HG02884 (cell line): Measurements from ENCODE around the gene ZNF14.
"Not testable (repeated sequence)": the region's sequence is repeated elsewhere in the genome, so short reads cannot be mapped to it uniquely, and the experiment has no call there.

ENCODE experiments used
- ATAC-seq: cut with Tn5 transposase; IDR thresholded peaks from one replicate; pipeline ENCODE4 v1.9.1; 2021; ENCODE audit warnings: mild to moderate bottlenecking, moderate library complexity; ENCODE audit not compliant: unreplicated experiment

The ZNF14 gene

DNA sequence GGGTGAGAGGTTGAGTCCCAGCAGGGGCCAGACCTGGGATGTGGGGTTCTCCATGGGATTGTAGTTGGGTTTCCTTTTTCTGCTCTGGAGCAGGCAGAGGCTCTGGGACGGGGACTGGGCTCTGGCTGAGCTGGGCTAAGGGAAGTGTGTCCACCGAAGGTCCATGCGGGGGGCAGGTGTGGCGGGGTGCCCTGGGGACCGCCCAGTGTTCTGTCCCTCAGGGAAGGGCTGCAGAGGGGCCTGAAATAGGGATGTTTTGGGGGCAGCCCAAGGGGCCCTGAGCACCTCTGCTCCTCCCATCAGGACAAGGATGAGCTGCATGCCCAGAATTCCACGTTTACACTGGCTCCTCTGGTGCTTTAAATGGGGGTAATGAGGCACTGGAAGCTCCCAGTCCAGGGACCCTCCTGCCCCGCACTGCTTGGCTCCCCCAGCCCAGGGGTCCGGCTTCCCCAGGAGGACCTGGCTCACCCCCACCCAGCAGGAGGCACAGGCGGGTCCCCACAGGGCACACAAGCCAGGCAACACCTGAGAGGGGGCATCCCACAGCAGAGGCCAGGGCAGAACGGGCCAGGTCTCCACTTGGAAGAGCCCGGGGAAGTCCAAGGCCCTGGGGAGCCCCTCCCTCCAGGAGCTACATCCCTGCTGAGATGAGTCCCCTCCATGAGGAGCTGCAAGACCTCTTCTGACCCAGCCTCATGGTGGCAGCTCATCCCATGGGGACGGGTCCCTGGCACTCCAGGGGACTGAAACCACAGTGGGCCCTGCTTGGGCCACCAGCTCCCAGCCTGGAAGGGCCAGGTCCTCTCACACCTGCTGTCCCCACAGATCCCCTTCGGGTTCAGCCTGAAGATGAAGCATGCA lies 14.7 kb upstream of the ZNF14 start:
- no peak for ATAC-seq

DNA sequence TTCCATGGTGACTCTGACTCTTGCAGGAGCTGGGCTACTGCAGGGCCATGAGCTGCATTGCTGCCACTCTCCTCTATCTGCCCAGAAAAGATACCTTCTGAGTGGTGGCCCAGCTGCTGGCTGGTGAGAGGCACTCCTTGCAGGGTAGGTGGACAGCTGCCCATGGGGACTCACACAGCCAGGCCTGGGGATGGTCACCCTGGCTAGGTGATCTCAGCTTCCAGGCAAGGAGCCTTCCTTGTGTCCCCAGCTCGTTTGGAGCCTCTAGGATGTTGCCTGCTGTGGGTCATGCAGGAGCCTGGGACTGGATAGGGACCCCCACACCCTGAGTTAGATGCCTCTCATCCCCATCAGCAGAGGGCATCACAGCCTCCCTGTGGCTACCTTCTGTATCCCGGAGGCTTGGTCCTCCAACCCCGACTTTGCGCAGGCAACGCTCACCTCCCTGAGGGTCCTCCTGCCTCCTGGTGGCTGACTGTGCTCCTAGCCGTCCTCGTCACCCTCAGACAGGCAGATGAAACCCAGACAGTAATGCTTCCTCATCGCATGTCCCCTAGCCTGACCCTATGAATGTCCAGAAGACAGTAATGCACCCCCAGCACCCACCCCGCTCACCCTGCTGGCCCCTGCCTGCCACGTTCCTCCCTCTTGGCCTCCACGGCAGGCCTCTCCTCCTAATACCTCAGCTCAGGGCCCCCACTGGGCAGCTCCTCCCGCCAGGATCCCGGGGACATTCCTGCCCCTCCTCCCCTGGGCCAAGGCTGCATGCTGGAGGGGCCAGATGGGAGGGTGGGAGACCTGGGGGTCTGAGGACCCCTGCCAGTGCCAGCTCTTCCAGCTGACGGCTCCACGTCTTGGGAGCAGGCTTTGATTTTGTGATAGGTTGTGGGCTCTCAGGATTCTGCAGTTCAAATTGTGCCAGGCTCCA lies 13.6 kb upstream of the ZNF14 start:
- ATAC-seq = no peak

DNA sequence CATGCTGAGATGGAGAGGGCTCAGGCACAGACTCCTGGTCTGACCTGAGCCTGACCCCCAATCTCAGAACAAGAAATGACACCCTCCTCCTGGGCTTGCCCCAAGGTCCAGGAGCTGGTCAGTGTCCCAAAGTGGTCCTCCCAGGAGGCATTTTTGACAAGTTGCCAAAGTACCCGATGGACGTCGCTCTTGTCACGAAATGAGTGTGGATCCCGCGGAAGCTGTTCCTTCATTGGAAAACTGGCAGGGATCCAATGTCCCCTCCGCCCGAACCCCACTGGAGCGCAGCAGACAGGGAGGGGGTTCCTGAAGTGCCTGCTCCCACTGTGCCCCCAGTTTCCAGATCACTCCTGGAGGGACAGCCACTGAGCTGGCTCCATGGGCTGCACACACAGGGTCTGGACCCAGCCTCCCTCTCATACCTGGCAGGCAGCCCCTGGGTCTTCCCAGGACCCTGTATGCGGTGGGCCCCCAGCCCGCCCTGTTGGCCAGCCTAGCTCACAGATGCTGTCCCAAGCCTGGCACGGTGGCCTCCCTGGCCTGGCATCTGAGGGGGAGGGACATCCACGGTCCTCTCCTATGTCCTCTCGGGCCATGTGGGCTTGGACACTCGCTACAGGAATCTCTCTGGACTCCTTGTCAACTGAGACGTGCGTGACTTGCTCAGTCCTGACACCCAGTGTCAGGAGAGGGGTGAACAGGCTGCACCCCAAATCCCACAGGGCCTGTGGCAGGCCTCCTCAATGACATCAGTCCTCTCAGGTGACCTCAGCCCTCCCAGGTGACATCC lies 12.8 kb upstream of the ZNF14 start:
- ATAC-seq = no peak

DNA sequence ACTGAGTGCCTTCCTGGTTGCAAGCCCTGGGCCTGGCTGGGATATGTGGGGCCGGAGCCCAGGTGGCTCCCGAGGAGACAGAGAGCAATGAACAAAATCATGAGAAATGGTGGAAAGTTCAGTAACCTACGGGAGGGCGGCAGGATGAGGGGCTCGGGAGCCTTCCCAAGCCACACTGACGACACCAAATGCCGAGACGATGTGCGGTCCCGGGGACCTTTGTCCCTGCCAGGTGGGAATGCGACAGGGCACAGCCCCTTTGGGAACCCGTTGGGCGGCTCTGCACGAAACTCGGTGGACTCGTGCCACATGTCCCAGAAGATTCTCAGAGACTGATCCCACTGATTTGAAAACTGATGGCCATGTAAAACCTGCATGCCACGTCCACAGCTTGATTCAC lies 11.7 kb upstream of the ZNF14 start:
- no peak for ATAC-seq

DNA sequence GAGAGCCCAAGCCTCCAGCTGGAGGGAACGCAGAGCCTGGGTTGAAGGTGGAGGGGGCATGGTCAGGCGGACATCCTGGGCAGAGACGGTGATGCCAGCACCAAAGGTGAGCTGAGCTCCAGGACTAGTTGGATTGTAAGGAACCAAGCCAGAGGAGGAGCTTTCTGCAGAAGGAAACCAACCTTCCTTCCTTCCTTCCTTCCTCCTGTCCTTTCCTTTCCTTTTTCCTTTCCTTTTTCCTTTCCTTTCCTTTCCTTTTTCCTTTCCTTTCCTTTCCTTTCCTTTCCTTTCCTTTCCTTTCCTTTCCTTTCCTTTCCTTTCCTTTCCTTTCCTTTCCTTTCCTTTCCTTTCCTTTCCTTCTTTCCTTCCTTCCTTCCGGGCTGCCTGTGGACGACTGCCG lies 11.0 kb upstream of the ZNF14 start:
- ATAC-seq = not testable (repeated sequence)

DNA sequence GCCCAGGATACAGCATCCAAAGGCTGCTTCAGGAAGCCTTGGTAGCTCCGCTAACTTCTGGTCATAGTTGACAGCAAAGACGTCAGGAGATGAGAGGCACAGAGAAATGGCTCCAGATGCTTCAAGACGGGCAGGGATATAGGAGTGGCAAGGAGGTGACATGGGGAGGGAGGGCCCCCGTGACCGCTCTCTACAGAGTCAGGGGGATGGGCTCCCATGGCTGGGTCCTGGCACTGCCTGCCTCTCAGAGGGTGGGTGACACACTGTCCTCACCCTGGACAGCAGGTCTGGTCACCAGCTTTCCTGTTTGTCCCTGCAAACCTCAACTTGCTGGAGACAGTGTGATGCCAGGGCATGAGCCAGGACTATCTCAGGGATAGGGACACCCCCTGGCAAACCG lies 10.3 kb upstream of the ZNF14 start:
- ATAC-seq = no peak

DNA sequence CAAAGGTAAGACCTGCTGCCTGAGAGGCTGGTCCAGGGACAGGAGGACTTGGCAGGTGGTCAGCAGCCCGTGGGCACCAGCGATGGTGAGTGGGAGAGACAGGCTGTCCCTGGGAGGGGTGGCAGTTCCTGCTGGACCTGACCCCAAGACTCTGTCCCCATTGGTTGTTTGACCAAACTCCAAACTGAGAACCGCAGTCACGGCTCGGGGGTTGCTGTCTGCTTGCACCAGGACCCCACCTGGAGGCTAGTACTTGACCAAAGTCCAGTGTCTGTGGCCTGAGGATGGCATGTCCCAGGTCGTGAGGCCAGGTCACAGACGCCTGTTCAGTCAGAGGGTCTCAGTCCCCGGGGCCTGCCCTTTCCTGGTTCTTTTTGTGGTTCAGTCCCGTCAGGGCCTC lies 9.9 kb upstream of the ZNF14 start:
- no peak for ATAC-seq

DNA sequence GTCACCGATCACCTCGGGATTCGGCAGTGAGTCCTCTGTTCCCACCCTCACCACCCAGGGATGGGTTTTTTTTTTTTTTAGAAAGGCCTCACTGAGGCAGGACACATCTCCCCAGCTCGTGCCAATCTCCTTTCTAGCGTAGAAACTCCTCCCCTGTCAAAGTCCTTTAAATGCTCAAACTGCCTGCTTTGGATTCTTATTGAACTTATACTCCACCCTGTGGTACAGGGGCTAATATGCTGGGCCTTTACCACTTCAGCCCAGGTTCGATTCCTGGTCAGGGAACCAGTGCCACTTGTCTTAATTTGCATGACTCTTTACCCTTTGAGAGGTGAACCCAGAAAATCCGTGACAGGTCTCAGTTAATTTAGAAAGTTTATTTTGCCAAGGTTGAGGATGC lies 8.3 kb upstream of the ZNF14 start:
- ATAC-seq = no peak

DNA sequence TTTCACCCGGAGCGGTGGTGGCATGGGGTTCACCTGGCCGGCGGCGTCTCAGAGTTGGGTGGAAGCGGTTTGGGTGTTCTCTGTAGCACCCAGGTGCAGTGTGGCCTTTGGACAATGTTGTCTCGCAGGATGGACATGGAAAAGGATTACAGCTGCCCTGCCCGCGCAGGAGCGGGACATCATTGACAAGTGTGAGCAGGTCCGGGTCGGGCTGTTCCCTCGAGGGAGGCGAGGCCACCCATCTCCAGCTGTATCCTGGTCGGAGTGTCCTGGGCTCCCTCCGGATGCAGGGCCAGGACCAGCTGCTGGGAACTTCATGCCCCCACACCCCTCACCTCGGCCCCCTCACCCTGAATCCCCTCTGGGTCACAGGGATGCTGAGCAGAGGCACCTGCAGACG lies 7.8 kb upstream of the ZNF14 start:
- no peak for ATAC-seq

DNA sequence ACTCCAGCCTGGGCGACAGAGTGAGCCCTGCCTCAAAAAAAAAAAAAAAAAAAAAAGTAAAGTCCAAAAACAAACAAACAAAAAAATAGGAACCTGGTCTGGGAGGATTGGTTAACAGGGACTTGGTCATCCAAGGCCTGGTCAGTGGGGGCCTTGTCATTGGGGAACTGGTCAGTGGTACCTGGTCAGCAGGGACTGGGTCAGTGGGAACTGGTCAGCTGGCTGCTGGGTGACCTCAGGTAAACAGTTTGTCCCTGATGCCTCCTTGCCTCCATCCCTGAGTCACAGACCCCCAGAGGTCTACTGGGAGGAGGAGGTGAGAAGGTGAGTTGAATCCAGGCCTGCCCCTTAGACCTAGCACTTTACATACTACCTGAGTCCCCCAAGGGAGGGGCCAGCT lies 5.7 kb upstream of the ZNF14 start:
- no peak for ATAC-seq

DNA sequence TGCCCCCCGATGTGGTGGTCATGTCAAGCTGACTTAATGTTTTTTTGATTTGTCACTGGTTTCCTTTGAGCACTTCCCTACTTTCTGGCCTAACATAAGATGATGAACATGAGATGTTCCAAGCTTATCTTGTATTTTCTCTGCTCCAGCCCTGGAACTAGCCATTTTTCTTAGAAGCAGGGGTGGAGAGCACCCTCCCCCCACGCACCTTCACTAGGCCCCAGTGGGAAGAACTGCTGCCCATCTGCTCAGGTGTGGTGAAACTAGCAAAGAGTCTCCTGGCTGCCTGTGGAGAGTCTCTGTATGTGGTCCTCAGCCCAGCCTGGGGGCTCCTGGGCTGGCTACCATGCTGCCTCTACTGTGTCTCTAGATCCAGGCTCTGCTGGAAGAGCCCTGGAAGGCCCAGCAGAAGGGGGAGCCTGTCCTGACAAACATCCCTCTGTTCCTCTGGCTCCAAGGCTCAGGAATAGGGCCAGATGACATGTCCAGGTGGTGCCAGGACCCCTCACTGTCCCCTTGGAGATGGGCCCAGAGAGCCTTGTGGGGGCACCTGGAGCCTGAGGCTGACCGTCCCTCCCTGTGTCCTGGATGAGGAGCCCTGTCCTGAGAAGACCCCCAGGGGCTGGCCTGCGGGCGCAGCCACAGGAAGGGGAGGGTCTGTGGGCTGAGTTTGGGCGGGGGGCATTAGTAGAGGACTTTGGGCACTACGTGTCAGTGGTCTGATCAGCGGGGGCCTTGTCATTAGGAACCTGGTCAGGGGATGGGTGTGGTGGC lies 4.8 kb upstream of the ZNF14 start:
- no peak for ATAC-seq

DNA sequence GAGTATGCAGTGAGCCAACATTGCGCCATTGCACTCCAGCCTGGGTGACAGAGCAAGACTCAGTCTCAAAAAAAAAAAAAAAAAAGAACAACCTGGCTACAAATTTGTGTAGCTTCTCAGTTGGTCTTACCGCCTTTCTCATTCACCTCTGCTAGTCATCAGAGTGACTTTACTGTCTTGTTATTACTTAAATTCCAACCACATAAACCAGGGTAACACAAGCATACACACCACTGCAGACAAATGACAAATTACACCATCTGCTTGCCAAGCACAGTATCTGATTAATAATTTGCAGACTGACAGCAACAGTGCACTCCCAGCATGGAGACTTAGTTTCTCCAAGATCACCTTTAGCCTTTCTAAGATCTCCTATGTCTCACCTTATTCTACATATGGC lies 11.0 kb downstream of the ZNF14 start:
- no peak for ATAC-seq

DNA sequence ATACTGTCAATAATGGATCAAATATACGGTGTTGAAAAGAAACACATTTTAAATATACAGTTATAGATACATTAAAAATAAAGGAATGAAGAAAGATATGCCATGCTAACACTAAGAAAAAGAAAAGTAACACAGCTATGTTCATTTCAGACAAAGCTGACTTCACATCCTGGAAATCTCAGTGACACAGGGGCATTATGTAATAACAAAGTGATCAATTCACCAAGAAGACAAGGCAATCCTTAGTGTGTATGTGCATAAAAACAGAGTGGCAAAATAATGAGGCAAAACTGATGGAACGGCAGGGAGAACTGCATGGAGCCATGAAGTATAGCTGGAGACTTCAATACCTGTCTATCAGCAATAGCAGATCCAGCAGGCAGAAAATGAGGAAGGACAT lies 13.1 kb downstream of the ZNF14 start:
- ATAC-seq = no peak

DNA sequence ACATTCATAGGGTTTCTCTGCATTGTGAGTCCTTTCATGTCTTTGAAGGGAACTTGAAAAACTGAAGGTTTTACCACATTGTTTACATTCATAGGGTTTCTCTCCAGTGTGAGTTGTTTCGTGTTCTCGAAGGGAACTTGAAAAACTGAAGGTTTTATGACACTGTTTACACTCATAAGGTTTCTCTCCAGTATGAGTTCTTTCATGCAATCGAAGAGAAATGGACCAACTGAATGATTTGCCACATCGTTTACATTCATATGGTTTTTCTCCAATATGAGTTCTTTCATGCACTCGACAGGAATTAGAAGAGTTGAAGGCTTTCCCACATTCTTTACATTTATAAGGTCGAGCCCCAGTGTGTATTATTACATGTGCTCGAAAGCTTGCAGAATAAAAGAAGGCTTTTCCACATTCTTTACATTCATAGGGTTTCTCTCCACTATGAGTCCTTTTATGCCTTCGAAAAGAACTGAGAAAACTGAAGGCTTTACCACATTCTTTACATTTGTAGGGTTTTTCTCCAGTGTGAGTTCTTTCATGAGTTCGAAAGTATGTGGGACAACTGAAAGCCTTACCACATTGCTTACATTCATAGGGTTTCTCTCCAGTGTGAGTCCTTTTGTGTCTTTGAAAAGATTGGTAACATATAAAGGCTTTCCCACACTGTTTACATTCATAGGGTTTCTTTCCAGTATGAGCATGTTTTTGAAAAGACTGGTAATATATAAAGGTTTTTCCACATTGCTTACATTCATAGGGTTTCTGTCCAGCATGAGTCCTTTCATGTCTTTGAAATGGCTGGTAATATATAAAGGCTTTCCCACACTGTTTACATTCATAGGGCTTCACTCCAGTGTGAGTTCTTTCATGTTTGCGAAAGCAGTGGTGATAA lies 20.7 kb downstream of the ZNF14 start:
- no peak for ATAC-seq

DNA sequence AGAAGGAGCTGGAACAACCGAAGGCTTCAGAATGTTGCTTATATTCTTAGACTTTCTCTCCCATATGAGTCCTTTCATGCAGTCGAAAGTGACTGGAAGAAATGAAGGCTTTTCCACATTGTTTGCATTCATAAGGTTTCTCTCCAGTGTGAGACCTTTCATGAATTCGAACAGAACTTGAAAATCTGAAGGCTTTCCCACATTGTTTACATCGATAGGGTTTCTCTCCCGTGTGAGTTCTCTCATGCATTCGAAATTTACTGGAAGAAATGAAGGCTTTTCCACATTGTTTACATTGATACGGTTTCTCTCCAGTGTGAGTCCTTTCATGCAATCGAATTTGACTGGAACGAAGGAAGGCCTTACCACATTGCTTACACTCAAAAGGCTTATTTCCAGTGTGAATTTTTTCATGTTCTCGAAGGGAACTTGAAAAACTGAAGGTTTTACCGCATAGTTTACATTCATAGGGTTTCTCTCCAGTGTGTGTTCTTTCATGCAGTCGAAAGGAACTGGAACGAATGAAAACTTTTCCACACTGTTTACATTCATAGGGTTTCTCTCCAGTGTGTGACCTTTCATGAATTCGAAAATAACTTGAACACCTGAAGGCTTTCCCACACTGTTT lies 21.5 kb downstream of the ZNF14 start:
- no peak for ATAC-seq

DNA sequence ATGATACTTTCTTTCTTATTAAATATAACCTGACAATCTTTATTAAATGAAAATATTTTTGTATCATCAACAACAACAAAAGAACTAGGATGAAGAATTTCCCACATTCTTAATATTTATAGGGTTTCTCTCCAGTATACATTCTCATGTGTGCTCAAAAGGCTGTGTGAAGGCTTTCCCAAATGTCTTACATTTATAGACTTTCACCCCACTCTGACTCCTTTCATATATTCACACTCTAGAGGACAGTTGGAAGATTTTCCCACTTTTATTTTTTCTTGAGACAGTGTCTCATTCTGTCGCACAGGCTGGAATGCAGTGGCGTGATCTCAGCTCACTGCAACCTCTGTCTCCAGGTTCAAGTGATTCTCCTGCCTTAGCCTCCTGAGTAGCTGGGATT lies 22.4 kb downstream of the ZNF14 start:
- ATAC-seq = no peak

DNA sequence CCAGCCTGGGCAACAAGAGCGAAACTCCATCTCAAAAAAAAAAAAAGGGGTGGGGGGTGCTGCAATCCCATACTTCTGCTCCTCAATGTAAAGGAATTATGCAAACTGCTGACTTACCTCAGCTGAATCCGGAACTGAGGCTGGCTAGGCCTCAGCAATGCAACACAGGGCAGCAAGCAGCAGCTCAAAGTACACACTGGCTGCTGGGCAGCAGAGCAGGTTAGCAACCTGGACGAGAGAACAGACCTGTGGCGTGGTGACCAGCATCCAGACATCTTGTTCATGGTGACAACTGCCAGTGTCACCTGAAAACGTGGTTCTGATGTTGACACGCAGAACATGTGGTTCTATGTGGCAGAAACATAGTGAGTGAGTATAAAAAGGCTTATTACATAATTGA lies 28.1 kb downstream of the ZNF14 start:
- no peak for ATAC-seq

DNA sequence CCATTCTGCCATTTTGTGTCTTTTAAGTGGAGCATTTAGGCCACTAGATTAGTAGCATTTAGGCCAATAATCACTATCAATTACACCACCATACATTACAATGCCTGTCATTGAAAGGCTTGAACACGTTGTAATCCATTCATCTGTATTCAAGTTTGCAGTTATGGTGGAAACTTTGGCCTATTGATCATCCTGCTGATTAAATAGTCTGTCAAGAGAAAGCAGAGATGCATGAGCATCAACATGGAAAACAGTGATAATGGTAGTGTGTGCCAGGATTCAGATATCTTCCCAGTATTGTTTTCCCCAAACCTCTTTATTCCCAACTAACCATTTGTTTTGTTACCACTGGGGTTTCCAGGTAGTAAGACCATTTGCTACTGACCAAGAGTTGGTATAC lies 32.4 kb downstream of the ZNF14 start:
- ATAC-seq = not testable (repeated sequence)

DNA sequence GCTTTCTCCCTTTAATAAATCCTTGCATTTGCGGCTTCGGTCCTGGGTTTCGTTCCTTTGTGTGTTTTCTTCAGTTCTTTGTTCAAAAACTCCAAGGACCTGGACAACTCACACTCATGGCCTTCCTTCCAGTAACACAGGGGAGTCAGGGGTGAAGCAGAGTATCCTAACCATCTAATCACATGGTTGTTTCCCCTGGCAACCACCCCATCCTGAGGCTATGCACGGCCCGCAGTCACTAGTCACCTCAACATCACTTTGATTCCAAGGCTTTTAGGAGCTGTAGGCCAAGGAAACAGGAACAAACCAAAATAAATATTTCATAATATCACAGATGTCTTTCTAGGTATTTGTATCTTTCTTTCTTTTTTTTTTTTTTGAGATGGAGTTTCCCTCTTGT lies 35.3 kb downstream of the ZNF14 start:
- ATAC-seq = no peak
